SK-N-SH (cell line): Measurements from ENCODE around the gene PIP4K2A. TPM values are rescaled to one million over a fixed set of nuclear protein-coding genes. Genes with fewer than 3 reads are reported as not detected.

Experiments used
- CTCF ChIA-PET: fragments of 300-600, 350-600 bp; formaldehyde crosslinking; extraction: SDS; loops from one replicate; lab custom pipeline; 2021; lab: Yijun Ruan, JAX
- POLR2A ChIA-PET: fragments of 350-600 bp; sonication (Branson Sonifier 250); formaldehyde crosslinking; extraction: SDS; loops from one replicate; lab custom pipeline; 2020; ENCODE audit warnings: antibody characterized with exemption, inconsistent platforms; lab: Yijun Ruan, JAX
- DNase-seq: peaks from one replicate; pipeline ENCODE4 v3.0.0; 2012
- H2AFZ ChIP-seq: fragments of 200-600 bp; sonication (generic); 2 replicates; pipeline ENCODE4 v1.8.1; 2016; ENCODE audit warnings: antibody characterized with exemption, mild to moderate bottlenecking, low read depth
- H3F3A ChIP-seq: fragments of 200-600 bp; sonication (generic); replicated peaks from 2 replicates; pipeline ENCODE3; 2016; ENCODE audit warnings: antibody characterized with exemption, mild to moderate bottlenecking; ENCODE audit not compliant: insufficient read depth
- H3K27ac ChIP-seq, 2 experiments: fragments of 200-500 bp in 1 of 2; fragments of 200-600 bp in 1 of 2; sonication (Bioruptor generic) in 1 of 2; sonication (generic), shearing (Covaris generic) in 1 of 2; 2 replicates each; pipeline versions ENCODE4 v1.5.1 to v1.6.1; 2014 to 2016; ENCODE audit warnings: low read depth in 2 of 2, inconsistent platforms in 1 of 2, low read length in 1 of 2, mild to moderate bottlenecking in 1 of 2, mixed read lengths in 1 of 2
- H3K27me3 ChIP-seq: fragments of 200-600 bp; sonication (generic), shearing (Covaris generic); 2 replicates; pipeline ENCODE4 v1.6.1; 2016; ENCODE audit warnings: mixed run types; ENCODE audit not compliant: insufficient read depth
- H3K36me3 ChIP-seq, 2 experiments: fragments of 200-500 bp in 1 of 2; fragments of 200-600 bp in 1 of 2; sonication (Bioruptor generic) in 1 of 2; sonication (generic) in 1 of 2; replicated peaks in 1 of 2; 2 replicates each; pipeline versions ENCODE3 to v1.5.1; 2014 to 2016; ENCODE audit warnings: low read length in 1 of 2, mild to moderate bottlenecking in 1 of 2; ENCODE audit not compliant: insufficient read depth in 2 of 2, control insufficient read depth in 1 of 2
- H3K4me1 ChIP-seq, 2 experiments: fragments of 200-500 bp in 1 of 2; fragments of 200-600 bp in 1 of 2; sonication (Bioruptor generic) in 1 of 2; sonication (generic), shearing (Covaris generic) in 1 of 2; 2 replicates each; pipeline versions ENCODE4 v1.5.1 to v1.6.1; 2014 to 2016; ENCODE audit warnings: low read depth in 1 of 2, low read length in 1 of 2, mixed run types in 1 of 2; ENCODE audit not compliant: insufficient read depth in 2 of 2, control insufficient read depth in 1 of 2
- H3K4me2 ChIP-seq: fragments of 200-600 bp; sonication (generic), shearing (Covaris generic); 2 replicates; pipeline ENCODE4 v1.6.1; 2017; ENCODE audit warnings: mixed run types
- H3K4me3 ChIP-seq, 2 experiments: fragments of 200-500 bp in 1 of 2; fragments of 200-600 bp in 1 of 2; sonication (Bioruptor generic) in 1 of 2; sonication (generic), shearing (Covaris generic) in 1 of 2; 2 replicates each; pipeline versions ENCODE4 v1.5.1 to v1.8.1; 2014 to 2016; ENCODE audit warnings: low read depth in 2 of 2, inconsistent platforms in 1 of 2, low read length in 1 of 2, mild to moderate bottlenecking in 1 of 2, mixed read lengths in 1 of 2, moderate library complexity in 1 of 2
- H3K79me2 ChIP-seq: fragments of 200-600 bp; sonication (generic); 2 replicates; pipeline ENCODE4 v1.8.1; 2017; ENCODE audit warnings: mild to moderate bottlenecking; ENCODE audit not compliant: insufficient read depth
- H3K9ac ChIP-seq: fragments of 200-600 bp; sonication (generic); 2 replicates; pipeline ENCODE4 v1.6.1; 2017; ENCODE audit warnings: mixed run types
- H3K9me2 ChIP-seq: fragments of 200-600 bp; sonication (generic); 2 replicates; pipeline ENCODE4 v1.6.1; 2017; ENCODE audit warnings: mixed run types
- H3K9me3 ChIP-seq: fragments of 200-600 bp; sonication (generic); 2 replicates; pipeline ENCODE4 v1.6.1; 2017; ENCODE audit warnings: mixed run types, mild to moderate bottlenecking, moderate library complexity
- H4K20me1 ChIP-seq: fragments of 200-600 bp; sonication (generic); 2 replicates; pipeline ENCODE4 v1.6.1; 2017; ENCODE audit warnings: mild to moderate bottlenecking, mixed run types; ENCODE audit not compliant: insufficient read depth
- ELF1 ChIP-seq: IDR thresholded peaks from 2 replicates; pipeline ENCODE4 v1.4.0; 2012
- EP300 ChIP-seq, 2 experiments: IDR thresholded peaks; 2 replicates each; pipeline versions ENCODE4 v1.4.0 to v1.6.1; 2012; ENCODE audit warnings: borderline replicate concordance in 1 of 2, low read depth in 1 of 2, low read length in 1 of 2
- FOSL2 ChIP-seq: IDR thresholded peaks from 2 replicates; pipeline ENCODE4 v1.4.0; 2012; ENCODE audit warnings: low read depth, mild to moderate bottlenecking, moderate library complexity, borderline replicate concordance
- FOXM1 ChIP-seq: IDR thresholded peaks from 2 replicates; pipeline ENCODE4 v1.4.0; 2012; ENCODE audit warnings: low read depth, mild to moderate bottlenecking
- MAX ChIP-seq: IDR thresholded peaks from 2 replicates; pipeline ENCODE4 v1.4.0; 2012; ENCODE audit warnings: low read depth
- MEF2A ChIP-seq: IDR thresholded peaks from 2 replicates; pipeline ENCODE4 v1.4.0; 2012; ENCODE audit warnings: low read depth, borderline replicate concordance
- RAD21 ChIP-seq: IDR thresholded peaks from 2 replicates; pipeline ENCODE4 v1.6.1; 2012; ENCODE audit warnings: mild to moderate bottlenecking, low read length
- REST ChIP-seq: IDR thresholded peaks from 2 replicates; pipeline ENCODE4 v1.6.1; 2012; ENCODE audit warnings: mild to moderate bottlenecking, low read depth, low read length, moderate library complexity
- SMC3 ChIP-seq: IDR thresholded peaks from 2 replicates; pipeline ENCODE4 v1.6.1; 2012; ENCODE audit warnings: low read depth, low read length, improper control_type of control experiment
- TAF1 ChIP-seq: IDR thresholded peaks from 2 replicates; pipeline ENCODE4 v1.6.1; 2012; ENCODE audit warnings: low read depth, mild to moderate bottlenecking, low read length, moderate library complexity, borderline replicate concordance
- USF1 ChIP-seq: IDR thresholded peaks from 2 replicates; pipeline ENCODE4 v1.4.0; 2012; ENCODE audit warnings: low read depth, borderline replicate concordance
- YY1 ChIP-seq: IDR thresholded peaks from 2 replicates; pipeline ENCODE4 v1.4.0; 2012; ENCODE audit warnings: low read depth, mild to moderate bottlenecking
- WGBS: methylation state at CpG from one replicate; pipeline ENCODE4 v1.1.6; 2017; ENCODE audit warnings: low lambda C conversion rate; 5-methylcytosine and 5-hydroxymethylcytosine counted together
- polyA plus RNA-seq, 3 experiments: library from polyadenylated mRNA; depleted of rRNA; stranded (reverse); fragments of >200 nt; gene quantifications; 2 replicates each; pipeline ENCODE4 v1.2.3, GENCODE V29; 2012

The PIP4K2A gene
- polyA plus RNA-seq, 1 of the 3 experiments (the other 2 are of a cell fraction) = 10.8 TPM

GRCh38 chr10:22629126-22629525, 85.3 kb downstream of the PIP4K2A start:
- no peak for DNase-seq

More at GRCh38 chr10:22629126-22629525, 85.3 kb downstream of the PIP4K2A start:
- H3K4me2 ChIP-seq = no peak overlapping the region; the same call in 1 of the 2 replicates
- peaks cover 59% of the 10 kb centered on the region for H3K79me2 ChIP-seq
- no peak overlapping the region for H3K9ac ChIP-seq
- H2AFZ ChIP-seq = no peak overlapping the region
- H3K9me3 ChIP-seq = no peaks in the 10 kb centered on the region
- no peaks in the 10 kb centered on the region for H3K9me2 ChIP-seq
- H3K4me3 ChIP-seq = no peak overlapping the region
- no peaks in the 10 kb centered on the region for H3K27me3 ChIP-seq
- H3F3A ChIP-seq = peaks cover 18% of the 10 kb centered on the region
- no peak for TF ChIP-seq SMC3
- no peak for TF ChIP-seq USF1
- TF ChIP-seq FOSL2 = no peak
- TF ChIP-seq MAX = no peak
- TF ChIP-seq REST = no peak
- TF ChIP-seq MEF2A = no peak
- TF ChIP-seq FOXM1 = no peak
- TF ChIP-seq RAD21 = no peak
- TF ChIP-seq EP300 (IDR thresholded peaks at IDR 0.05; ENCODE audit: borderline replicate concordance in 1 of 2, low read depth in 1 of 2, low read length in 1 of 2) = no peak
- no peak for TF ChIP-seq YY1
- TF ChIP-seq ELF1 = no peak
- TF ChIP-seq TAF1 = no peak
- peaks cover 11 to 51% of the 10 kb centered on the region in 2 experiments; a peak in 3 of 4 replicates for H3K4me1 ChIP-seq
- WGBS = 75% methylated on average over 2 of the region's 2 CpGs
- no peaks in the 10 kb centered on the region for H3K36me3 ChIP-seq
- no peak overlapping the region; a peak in 1 of 4 replicates for H3K27ac ChIP-seq
- H4K20me1 ChIP-seq = peaks cover 3% of the 10 kb centered on the region; the same call in 1 of the 2 replicates
- POLR2A ChIA-PET = no interaction called here
- CTCF ChIA-PET = interaction anchor here (0.5 kb wide), 1 partner anchor 678 kb away, joined by 4 read pairs; no protein-coding TSS in a partner anchor
